Activated T-cell treated with anti-CD3 and anti-CD28 coated beads, Interleukin-2, amount 50 U/mL, for 72 hours (primary cell): ENCODE data around the gene CYP2U1. TPM values are rescaled to one million over a fixed set of nuclear protein-coding genes. Genes with fewer than 3 reads are reported as not detected.

Experiments
- ATAC-seq, 2 donors: fragments of 150-1000 bp; cut with Tn5 transposase; replicated peaks in 1 of 2; 2 replicates each; pipeline ENCODE4 v1.10.0; 2021; ENCODE audit warnings: moderate library complexity in 2 of 2, mild to moderate bottlenecking in 1 of 2
- DNase-seq, 2 donors: peaks; one replicate each; pipeline ENCODE4 v3.0.0; 2021 to 2022; ENCODE audit warnings: mixed read lengths in 1 of 2
- H3K27ac Mint-ChIP-seq: one replicate; pipeline ENCODE4 v1.8.0; 2022; ENCODE audit warnings: mild to moderate bottlenecking, moderate library complexity, mixed read lengths
- H3K27me3 Mint-ChIP-seq: one replicate; pipeline ENCODE4 v1.8.0; 2022; ENCODE audit warnings: low read depth, mixed read lengths
- H3K36me3 Mint-ChIP-seq, 2 donors: one replicate each; pipeline ENCODE4 v1.8.0; 2022; ENCODE audit warnings: mixed read lengths in 2 of 2, mild to moderate bottlenecking in 1 of 2; ENCODE audit not compliant: insufficient read depth in 2 of 2
- H3K4me1 Mint-ChIP-seq: one replicate; pipeline ENCODE4 v1.8.0; 2022; ENCODE audit warnings: low read depth, mixed read lengths
- H3K4me3 Mint-ChIP-seq, 2 donors: one replicate each; pipeline ENCODE4 v1.8.0; 2022; ENCODE audit warnings: mild to moderate bottlenecking in 2 of 2, mixed read lengths in 2 of 2, moderate library complexity in 2 of 2
- H3K9me3 Mint-ChIP-seq, 2 donors: one replicate each; pipeline ENCODE4 v1.8.0; 2022; ENCODE audit warnings: mixed read lengths in 2 of 2
- total RNA-seq, 2 donors: library from RNA; stranded (reverse); gene quantifications; one replicate each; pipeline ENCODE4 v1.2.3, GENCODE V29; 2022

CYP2U1 gene
- total RNA-seq, 2 donors from 2014 or later: 2.2 to 2.8 TPM

GRCh38 chr4:107996949-107997788 lies 65.8 kb downstream of the CYP2U1 start:
- Mint-ChIP-seq H3K27ac (no peak overlapping the region), H3K4me1 (peaks cover 76% of the 10 kb centered on the region)

GRCh38 chr4:107997794-107998193 lies 66.4 kb downstream of the CYP2U1 start:
- Mint-ChIP-seq H3K9me3 (peaks cover 3 to 4% of the 10 kb centered on the region in 2 donors), H3K4me3 (no peak overlapping the region), H3K27me3 (no peaks in the 10 kb centered on the region), H3K27ac (no peak overlapping the region), H3K36me3 (peaks cover 5 to 25% of the 10 kb centered on the region in 2 donors), H3K4me1 (peaks cover 74% of the 10 kb centered on the region)
- DNase-seq (no peak), ATAC-seq (no peak)

More at GRCh38 chr4:107996949-107997788, 65.8 kb downstream of the CYP2U1 start:
- Mint-ChIP-seq H3K4me3 (no peak overlapping the region), H3K9me3 (peaks cover 3 to 4% of the 10 kb centered on the region in 2 donors), H3K27me3 (no peaks in the 10 kb centered on the region), H3K36me3 (peaks cover 5 to 24% of the 10 kb centered on the region in 2 donors)
- no peak for DNase-seq
- no peak for ATAC-seq

- no peak overlapping the region for H3K4me3 Mint-ChIP-seq
- H3K36me3 Mint-ChIP-seq: peaks cover 5 to 24% of the 10 kb centered on the region in 2 donors
- DNase-seq (no peak), ATAC-seq (no peak)
- H3K9me3 Mint-ChIP-seq: peaks cover 3 to 4% of the 10 kb centered on the region in 2 donors
- H3K4me1 Mint-ChIP-seq: peaks cover 66% of the 10 kb centered on the region
- H3K27me3 Mint-ChIP-seq: no peaks in the 10 kb centered on the region
- H3K27ac Mint-ChIP-seq: no peak overlapping the region
These were observed 68.7 kb downstream of the CYP2U1 start for GRCh38 chr4:107999932-108000539.

GRCh38 chr4:108001540-108002135 lies 70.3 kb downstream of the CYP2U1 start:
- Mint-ChIP-seq H3K9me3 (peaks cover 3 to 4% of the 10 kb centered on the region in 2 donors), H3K36me3 (peaks cover 5 to 20% of the 10 kb centered on the region in 2 donors), H3K4me3 (no peak overlapping the region), H3K27ac (no peak overlapping the region), H3K27me3 (no peaks in the 10 kb centered on the region), H3K4me1 (peaks cover 59% of the 10 kb centered on the region)
- ATAC-seq (no peak), DNase-seq (no peak)

Other genes with a start within 250 kb of the CYP2U1 start
- 10 to 100 TPM; 31.6 to 33.2 TPM for gene PAPSS1, start 211.3 kb upstream of the CYP2U1 start, total RNA-seq
- under 1 TPM; 0.22 to 0.42 TPM for gene SGMS2, start 106.6 kb upstream of the CYP2U1 start, total RNA-seq
- 10 to 100 TPM; 35.7 to 45.7 TPM for gene HADH, start 58.3 kb downstream of the CYP2U1 start, total RNA-seq
- 100 to 1,000 TPM; 130 to 175 TPM for gene LEF1, start 237.4 kb downstream of the CYP2U1 start, total RNA-seq